ENCODE results near the gene RAPGEF5. TPM values are rescaled to one million over a fixed set of nuclear protein-coding genes. Genes with fewer than 3 reads are reported as not detected.

RAPGEF5 gene
- total and polyA plus RNA-seq, 4 donors = 16.1 to 308 (median 61.4) TPM

DNA sequence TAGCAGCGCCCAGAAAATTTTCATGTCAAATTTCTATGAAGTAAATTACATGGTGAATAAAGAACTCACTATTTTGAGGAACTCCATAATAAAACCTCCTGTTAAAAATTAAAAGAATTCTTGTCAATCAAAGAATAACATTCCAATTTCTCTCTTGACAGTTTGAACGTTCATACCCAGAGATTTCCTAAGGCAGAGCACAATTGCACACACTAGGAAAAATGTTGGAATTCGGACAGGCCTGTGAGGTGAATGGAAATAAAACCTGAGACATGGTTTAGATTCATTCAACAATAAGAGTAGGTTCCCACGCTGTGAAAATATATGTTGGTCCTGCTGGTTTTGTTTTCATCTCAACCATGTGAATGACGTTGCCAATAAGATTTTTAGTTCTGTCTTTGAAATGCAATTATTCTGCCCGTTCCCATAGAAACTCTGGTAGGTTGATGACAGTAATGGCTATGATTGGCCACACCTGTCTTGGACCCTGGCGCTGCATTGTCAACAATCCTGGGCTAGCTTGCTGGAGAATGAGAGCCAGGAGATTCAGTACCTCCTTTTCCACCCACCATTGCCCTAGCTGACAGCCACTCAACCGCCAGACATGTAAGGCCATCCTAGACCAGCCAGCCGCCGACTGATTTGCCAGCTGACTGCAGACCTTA, 43.3 kb upstream of the RAPGEF5 start:
- Histone ChIP-seq H3K4me1 (ENCODE audit: control insufficient read depth in 5 of 5, insufficient read depth in 5 of 5, low read length in 5 of 5) (no peaks in the 10 kb centered on the region), H3K9ac (ENCODE audit: insufficient read depth in 1 of 2, low read length in 2 of 2) (no peak overlapping the region), H3K4me3 (no peak overlapping the region), H3K36me3 (ENCODE audit: control insufficient read depth in 4 of 4, insufficient read depth in 4 of 4, low read length in 4 of 4) (no peaks in the 10 kb centered on the region), H3K9me3 (ENCODE audit: control insufficient read depth in 4 of 4, insufficient read depth in 3 of 4, low read length in 3 of 4) (no peaks in the 10 kb centered on the region), H3K27ac (ENCODE audit: low read depth in 1 of 2, low read length in 1 of 2) (no peak overlapping the region), H3K27me3 (ENCODE audit: control insufficient read depth in 3 of 3, insufficient read depth in 3 of 3, low read length in 2 of 3) (no peaks in the 10 kb centered on the region)
- no peak for ATAC-seq (ENCODE audit: insufficient read depth, low FRiP score)
- DNase-seq = no peak
- WGBS, 2 donors = 79 to 87% methylated on average over 10 of the region's 10 CpGs
- TF ChIP-seq, protein P1, sequence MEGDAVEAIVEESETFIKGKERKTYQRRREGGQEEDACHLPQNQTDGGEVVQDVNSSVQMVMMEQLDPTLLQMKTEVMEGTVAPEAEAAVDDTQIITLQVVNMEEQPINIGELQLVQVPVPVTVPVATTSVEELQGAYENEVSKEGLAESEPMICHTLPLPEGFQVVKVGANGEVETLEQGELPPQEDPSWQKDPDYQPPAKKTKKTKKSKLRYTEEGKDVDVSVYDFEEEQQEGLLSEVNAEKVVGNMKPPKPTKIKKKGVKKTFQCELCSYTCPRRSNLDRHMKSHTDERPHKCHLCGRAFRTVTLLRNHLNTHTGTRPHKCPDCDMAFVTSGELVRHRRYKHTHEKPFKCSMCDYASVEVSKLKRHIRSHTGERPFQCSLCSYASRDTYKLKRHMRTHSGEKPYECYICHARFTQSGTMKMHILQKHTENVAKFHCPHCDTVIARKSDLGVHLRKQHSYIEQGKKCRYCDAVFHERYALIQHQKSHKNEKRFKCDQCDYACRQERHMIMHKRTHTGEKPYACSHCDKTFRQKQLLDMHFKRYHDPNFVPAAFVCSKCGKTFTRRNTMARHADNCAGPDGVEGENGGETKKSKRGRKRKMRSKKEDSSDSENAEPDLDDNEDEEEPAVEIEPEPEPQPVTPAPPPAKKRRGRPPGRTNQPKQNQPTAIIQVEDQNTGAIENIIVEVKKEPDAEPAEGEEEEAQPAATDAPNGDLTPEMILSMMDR (IDR thresholded peaks at IDR 0.05; ENCODE audit: control extremely low read depth, extremely low read depth) = no peak

DNA sequence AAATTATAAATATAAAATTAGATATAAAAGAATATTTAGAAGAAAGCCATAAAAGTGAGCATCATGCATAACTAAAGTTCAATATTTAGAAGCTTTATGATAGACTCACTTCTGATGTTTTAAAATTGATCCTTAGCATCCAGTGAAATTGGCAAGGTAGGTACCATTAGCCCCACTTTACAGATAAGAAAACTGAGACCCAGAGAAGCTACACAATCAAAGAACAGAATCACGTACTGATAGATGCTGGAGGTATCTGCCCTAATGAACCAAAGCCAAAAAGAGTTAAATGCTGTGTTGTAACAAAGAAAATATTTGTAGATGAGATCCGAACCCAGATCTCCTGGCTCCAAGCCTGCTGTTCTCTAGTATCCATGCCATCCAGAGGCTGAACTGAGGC, 42.6 kb upstream of the RAPGEF5 start:
- no peaks in the 10 kb centered on the region for H3K27me3 ChIP-seq (ENCODE audit: control insufficient read depth in 3 of 3, insufficient read depth in 3 of 3, low read length in 2 of 3)
- H3K27ac ChIP-seq (ENCODE audit: low read depth in 1 of 2, low read length in 1 of 2) = no peak overlapping the region
- H3K4me3 ChIP-seq = no peak overlapping the region
- no peaks in the 10 kb centered on the region for H3K9me3 ChIP-seq (ENCODE audit: control insufficient read depth in 4 of 4, insufficient read depth in 3 of 4, low read length in 3 of 4)
- no peak for DNase-seq
- no peak for ATAC-seq (ENCODE audit: insufficient read depth, low FRiP score)
- TF ChIP-seq, protein P1 (IDR thresholded peaks at IDR 0.05; ENCODE audit: control extremely low read depth, extremely low read depth) = no peak
- WGBS, 2 donors = 80 to 92% methylated on average over 2 of the region's 2 CpGs
- no peaks in the 10 kb centered on the region for H3K4me1 ChIP-seq (ENCODE audit: control insufficient read depth in 5 of 5, insufficient read depth in 5 of 5, low read length in 5 of 5)
- H3K36me3 ChIP-seq (ENCODE audit: control insufficient read depth in 4 of 4, insufficient read depth in 4 of 4, low read length in 4 of 4) = no peaks in the 10 kb centered on the region
- H3K9ac ChIP-seq (ENCODE audit: insufficient read depth in 1 of 2, low read length in 2 of 2) = no peak overlapping the region

DNA sequence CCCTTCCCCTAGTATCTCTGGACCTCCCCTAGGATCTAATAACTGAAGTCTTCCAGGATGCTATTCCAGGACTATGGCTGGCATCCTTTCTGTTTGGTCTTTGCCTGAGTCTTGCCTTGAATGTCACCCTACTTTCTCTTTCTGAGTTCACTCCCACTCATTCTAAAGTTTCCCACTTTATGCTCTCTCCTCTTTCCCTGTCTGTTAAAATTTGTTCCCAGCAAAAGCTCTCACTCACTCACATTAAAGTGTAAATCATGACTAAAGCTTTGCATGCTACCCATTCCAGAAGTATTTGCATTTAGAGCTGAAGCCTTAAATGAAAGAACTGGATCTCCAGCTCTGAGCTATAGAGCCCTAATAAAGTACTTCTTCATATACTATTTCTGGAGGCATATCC, 42.1 kb upstream of the RAPGEF5 start:
- Histone ChIP-seq H3K27me3 (ENCODE audit: control insufficient read depth in 3 of 3, insufficient read depth in 3 of 3, low read length in 2 of 3) (no peaks in the 10 kb centered on the region), H3K36me3 (ENCODE audit: control insufficient read depth in 4 of 4, insufficient read depth in 4 of 4, low read length in 4 of 4) (no peaks in the 10 kb centered on the region), H3K4me3 (no peak overlapping the region), H3K9me3 (ENCODE audit: control insufficient read depth in 4 of 4, insufficient read depth in 3 of 4, low read length in 3 of 4) (no peaks in the 10 kb centered on the region), H3K9ac (ENCODE audit: insufficient read depth in 1 of 2, low read length in 2 of 2) (no peak overlapping the region), H3K4me1 (ENCODE audit: control insufficient read depth in 5 of 5, insufficient read depth in 5 of 5, low read length in 5 of 5) (no peaks in the 10 kb centered on the region), H3K27ac (ENCODE audit: low read depth in 1 of 2, low read length in 1 of 2) (no peak overlapping the region)
- DNase-seq (no peak), ATAC-seq (ENCODE audit: insufficient read depth, low FRiP score) (no peak)
- TF ChIP-seq, protein P1 (IDR thresholded peaks at IDR 0.05; ENCODE audit: control extremely low read depth, extremely low read depth) = no peak

DNA sequence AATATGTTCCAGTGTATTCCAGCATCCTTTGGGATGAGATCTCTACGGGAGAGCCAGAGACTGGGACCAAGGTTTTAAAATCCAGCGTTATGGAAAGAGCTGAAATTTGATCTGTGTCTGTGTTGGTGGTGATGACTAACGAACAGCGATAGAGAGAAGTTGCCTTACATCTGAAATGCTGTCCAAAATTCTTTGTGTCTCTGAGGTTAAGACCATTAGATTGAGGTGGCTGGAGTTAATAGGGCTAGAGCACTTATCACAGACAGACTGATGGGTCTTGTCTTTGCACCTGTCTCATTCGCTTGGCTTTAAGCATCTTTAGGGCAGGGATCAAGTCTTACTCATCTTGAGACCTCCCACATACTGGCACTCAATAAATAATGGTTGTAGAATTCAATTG, 41.0 kb upstream of the RAPGEF5 start:
- TF ChIP-seq, protein P1 (IDR thresholded peaks at IDR 0.05; ENCODE audit: control extremely low read depth, extremely low read depth) = no peak

More for the DNA sequence above, 41.0 kb upstream of the RAPGEF5 start:
- Histone ChIP-seq H3K27ac (ENCODE audit: low read depth in 1 of 2, low read length in 1 of 2) (no peak overlapping the region), H3K4me1 (ENCODE audit: control insufficient read depth in 5 of 5, insufficient read depth in 5 of 5, low read length in 5 of 5) (no peaks in the 10 kb centered on the region), H3K9ac (ENCODE audit: insufficient read depth in 1 of 2, low read length in 2 of 2) (no peak overlapping the region), H3K36me3 (ENCODE audit: control insufficient read depth in 4 of 4, insufficient read depth in 4 of 4, low read length in 4 of 4) (no peaks in the 10 kb centered on the region), H3K4me3 (no peak overlapping the region), H3K9me3 (ENCODE audit: control insufficient read depth in 4 of 4, insufficient read depth in 3 of 4, low read length in 3 of 4) (no peaks in the 10 kb centered on the region), H3K27me3 (ENCODE audit: control insufficient read depth in 3 of 3, insufficient read depth in 3 of 3, low read length in 2 of 3) (no peaks in the 10 kb centered on the region)
- ATAC-seq (ENCODE audit: insufficient read depth, low FRiP score) (no peak), DNase-seq (no peak)
- 77 to 84% methylated on average over 5 of the region's 5 CpGs for WGBS, 2 donors

All from lung (tissue), 12 donors.